Esophagus muscularis mucosa (tissue), 4 donors: ENCODE measurements around the gene HMX3. TPM values are rescaled to one million over a fixed set of nuclear protein-coding genes. Genes with fewer than 3 reads are reported as not detected.
"Not testable (repeated sequence)": the region's sequence is repeated elsewhere in the genome, so short reads cannot be mapped to it uniquely, and the experiment has no call there.

Source experiments
- DNase-seq: peaks from one replicate; pipeline ENCODE4 v3.0.0-alpha.2; 2017; ENCODE audit errors: extremely low spot score
- H3K27ac ChIP-seq, 4 donors: fragments of 200-600 bp; sonication (generic); replicated peaks in 1 of 4; 1 replicate in 3 of 4; 2 replicates in 1 of 4; pipeline ENCODE4 v1.5.1; 2016 to 2019; ENCODE audit warnings: mild to moderate bottlenecking in 1 of 4
- H3K27me3 ChIP-seq, 4 donors: fragments of 200-600 bp; sonication (generic); one replicate each; pipeline versions ENCODE4 v1.5.1 to v1.6.0; 2016 to 2019
- H3K36me3 ChIP-seq, 4 donors: fragments of 200-600 bp; sonication (generic); one replicate each; pipeline ENCODE4 v1.5.1; 2016 to 2019
- H3K4me1 ChIP-seq, 4 donors: fragments of 200-600 bp; sonication (generic); one replicate each; pipeline ENCODE4 v1.5.1; 2016 to 2019
- H3K4me3 ChIP-seq, 4 donors: fragments of 200-600 bp; sonication (generic); 1 replicate in 2 of 4; 2 replicates in 2 of 4; pipeline ENCODE4 v1.5.1; 2016 to 2019; ENCODE audit warnings: mild to moderate bottlenecking in 4 of 4, moderate library complexity in 1 of 4
- H3K9me3 ChIP-seq, 4 donors: fragments of 200-600 bp; sonication (generic); 1 replicate in 3 of 4; 2 replicates in 1 of 4; pipeline ENCODE4 v1.5.1; 2016 to 2019
- CTCF ChIP-seq, 3 experiments: fragments of 200-600 bp in 2 of 3; fragments of 450-650 bp in 1 of 3; sonication (generic) in 2 of 3; IDR thresholded peaks; one replicate each; pipeline ENCODE4 v1.5.1; 2017 to 2019; ENCODE audit warnings: antibody characterized with exemption in 3 of 3, mild to moderate bottlenecking in 2 of 3, moderate library complexity in 1 of 3
- EP300 ChIP-seq: sonication (generic); formaldehyde crosslinking; IDR thresholded peaks from one replicate; pipeline ENCODE4 v1.6.1; 2017; ENCODE audit warnings: antibody characterized with exemption
- POLR2A ChIP-seq: fragments of 450-650 bp; IDR thresholded peaks from one replicate; pipeline ENCODE4 v1.6.1; 2017; ENCODE audit warnings: antibody characterized with exemption, moderate library complexity, mild to moderate bottlenecking, low read depth
- POLR2AphosphoS5 ChIP-seq, 2 donors: sonication (generic); formaldehyde crosslinking; IDR thresholded peaks; one replicate each; pipeline ENCODE4 v1.6.1; 2017; ENCODE audit warnings: antibody characterized with exemption in 2 of 2
- WGBS: methylation state at CpG from one replicate; pipeline ENCODE4 v1.1.5; 2018; 5-methylcytosine and 5-hydroxymethylcytosine counted together
- intact Hi-C: fragments of 100-400 bp; cut with DNase I; formaldehyde crosslinking; loops from one replicate; pipeline ENCODE4 v1.15.1; 2023
- total RNA-seq, 4 donors: library from RNA; depleted of rRNA; stranded (reverse); fragments of >200 nt; gene quantifications; one replicate each; pipeline versions ENCODE4 v1.1.0 to v1.2.1, GENCODE V29; 2016

The HMX3 gene
- total RNA-seq, 4 donors from 2014 or later, result not detected

GRCh38 chr10:123175389-123176387 lies 39.9 kb downstream of the HMX3 start:
- 72% methylated on average over 9 of the region's 9 CpGs for WGBS
- no peak for TF ChIP-seq POLR2A
- TF ChIP-seq POLR2AphosphoS5 (IDR thresholded peaks at IDR 0.05), result no peak
- no peak for TF ChIP-seq CTCF (IDR thresholded peaks at IDR 0.05)
- TF ChIP-seq EP300, result no peak
- Histone ChIP-seq H3K36me3 (peaks cover 0 to 14% (median 4%) of the 10 kb centered on the region in 4 donors), H3K4me3 (no peak overlapping the region), H3K27me3 (no peaks in the 10 kb centered on the region), H3K27ac (no peak overlapping the region), H3K9me3 (no peaks in the 10 kb centered on the region), H3K4me1 (no peaks in the 10 kb centered on the region)
- intact Hi-C loops, result no loop called here
- no peak for DNase-seq

GRCh38 chr10:123178390-123178789 lies 42.6 kb downstream of the HMX3 start:
- H3K4me3 ChIP-seq, intact Hi-C loops, H3K36me3 ChIP-seq, H3K27ac ChIP-seq, H3K27me3 ChIP-seq, DNase-seq, H3K9me3 ChIP-seq, H3K4me1 ChIP-seq: not testable (repeated sequence)
- WGBS, result 97% methylated on average over 4 of the region's 4 CpGs

GRCh38 chr10:123180101-123181090 lies 44.6 kb downstream of the HMX3 start:
- intact Hi-C loops, result no loop called here
- DNase-seq, result no peak
- no peaks in the 10 kb centered on the region for H3K27me3 ChIP-seq
- H3K4me1 ChIP-seq, result no peaks in the 10 kb centered on the region
- 93% methylated on average over 7 of the region's 7 CpGs for WGBS
- TF ChIP-seq POLR2AphosphoS5 (IDR thresholded peaks at IDR 0.05) (no peak), POLR2A (no peak), EP300 (no peak), CTCF (IDR thresholded peaks at IDR 0.05) (no peak)
- H3K9me3 ChIP-seq, result peaks cover 0 to 19% (median 5%) of the 10 kb centered on the region in 4 donors
- H3K4me3 ChIP-seq, result no peak overlapping the region
- H3K36me3 ChIP-seq, result peaks cover 0 to 8% (median 2%) of the 10 kb centered on the region in 4 donors
- no peak overlapping the region for H3K27ac ChIP-seq

- Histone ChIP-seq H3K36me3 (peaks cover 0 to 9% (median 2%) of the 10 kb centered on the region in 4 donors), H3K9me3 (peaks cover 0 to 19% (median 5%) of the 10 kb centered on the region in 4 donors), H3K27ac (no peak overlapping the region), H3K27me3 (no peaks in the 10 kb centered on the region), H3K4me1 (no peaks in the 10 kb centered on the region), H3K4me3 (no peak overlapping the region)
- intact Hi-C loops, result no loop called here
- WGBS, result 97% methylated on average over 2 of the region's 2 CpGs
- TF ChIP-seq CTCF (IDR thresholded peaks at IDR 0.05) (no peak), POLR2A (no peak), POLR2AphosphoS5 (IDR thresholded peaks at IDR 0.05) (no peak), EP300 (no peak)
- no peak for DNase-seq
These were observed 48.0 kb downstream of the HMX3 start for GRCh38 chr10:123183724-123184123.
